Left colon (tissue), 2 donors: ENCODE measurements around the gene IWS1. TPM values are rescaled to one million over a fixed set of nuclear protein-coding genes. Genes with fewer than 3 reads are reported as not detected.

Experiments used
- ATAC-seq: fragments of 200-7000 bp; cut with Tn5 transposase; one replicate; pipeline ENCODE4 v1.9.1; 2020; ENCODE audit warnings: mild to moderate bottlenecking, moderate library complexity
- DNase-seq, 2 donors: peaks; one replicate each; pipeline ENCODE4 v3.0.0-alpha.2; 2020
- intact Hi-C, 2 donors: fragments of 100-400 bp; cut with DNase I in 1 of 2; cut with micrococcal nuclease in 1 of 2; formaldehyde crosslinking; loops; one replicate each; pipeline versions ENCODE4 v1.11.2 to v1.14.0; 2022; cut with DNase I, micrococcal nuclease
- total RNA-seq, 2 donors: library from RNA; stranded (reverse); fragmentation: NEBNext Ultra II Directional; extraction: Animal tissue kit (Norgen Biotek cat#: 25700); gene quantifications; one replicate each; pipeline ENCODE4 v1.2.1, GENCODE V29; 2021
- donor health status: DM: no; HTN: no; CAD: no.
- donor health status: DM: yes; HTN: yes; CAD: no.

The IWS1 gene
- total RNA-seq, 2 donors from 2014 or later, result 32.9 to 39.5 TPM

DNA sequence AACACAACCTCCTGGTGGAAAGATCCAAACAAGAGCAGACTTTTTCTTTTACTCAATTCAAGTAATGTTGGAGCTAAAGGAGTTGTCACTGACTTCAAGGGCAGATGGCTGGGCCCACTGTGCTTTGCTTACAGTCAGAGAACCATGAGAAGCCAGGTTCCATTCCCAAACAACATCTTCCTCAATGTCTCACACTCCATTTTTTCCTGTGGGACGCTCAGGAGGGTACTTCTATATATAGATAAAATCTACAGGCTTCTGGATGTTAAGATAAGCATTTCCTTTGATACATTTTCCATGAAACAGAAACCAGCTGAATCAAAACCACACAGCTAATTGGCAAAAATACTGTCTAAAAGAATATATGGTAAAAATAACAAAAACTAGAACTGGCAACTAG, 14.4 kb downstream of the IWS1 start:
- no peak for DNase-seq
- intact Hi-C loops, result no loop called here
- ATAC-seq, result no peak

DNA sequence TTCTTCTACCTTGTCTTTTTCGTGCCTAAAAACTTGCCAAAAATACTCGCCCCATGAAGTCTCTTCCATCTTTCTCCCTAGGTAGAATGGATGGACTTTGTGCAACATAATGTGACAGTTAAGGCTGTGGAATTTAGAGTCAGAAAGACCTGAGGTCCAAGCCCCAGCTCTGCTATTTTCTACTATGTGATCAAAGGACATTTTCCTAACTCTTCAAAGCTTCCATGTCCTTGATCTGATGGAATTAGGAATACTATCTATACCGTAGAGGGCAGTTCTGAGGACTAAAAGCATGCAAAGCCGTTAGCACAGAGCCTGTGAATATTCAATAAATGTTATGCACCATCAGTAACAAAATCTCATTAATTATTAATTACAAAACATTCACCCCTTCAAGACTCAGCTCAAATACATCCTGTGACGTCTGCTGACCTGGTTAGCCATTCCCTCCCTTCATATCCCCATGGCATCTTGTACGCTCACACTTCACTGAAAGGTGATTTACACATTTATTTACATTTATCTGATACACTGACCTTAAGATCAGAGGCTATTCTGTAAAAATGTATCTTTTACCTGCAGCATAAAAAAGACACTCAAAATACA, 15.1 kb downstream of the IWS1 start:
- ATAC-seq (no peak), DNase-seq (no peak)
- intact Hi-C loops, result no loop called here

DNA sequence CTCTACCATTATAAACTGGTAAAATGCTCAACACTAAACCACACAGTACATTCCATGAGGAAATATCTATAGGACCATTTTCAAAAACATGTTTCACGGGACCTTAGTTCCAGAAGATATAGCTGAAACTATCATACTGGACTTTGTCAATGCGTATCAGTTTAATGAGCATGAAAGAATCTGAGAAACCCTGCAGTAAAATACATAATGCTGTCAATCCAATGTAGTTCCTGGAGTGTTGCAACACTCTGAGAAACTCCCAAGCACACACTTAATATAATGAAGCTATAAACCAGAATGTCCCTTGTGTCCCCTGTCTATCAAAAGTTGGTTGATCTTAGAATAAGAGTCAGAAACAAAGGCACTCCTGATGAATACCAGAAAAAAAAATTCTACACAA, 16.2 kb downstream of the IWS1 start:
- intact Hi-C loops, result no loop called here
- DNase-seq (no peak), ATAC-seq (peak; percentile 92)

DNA sequence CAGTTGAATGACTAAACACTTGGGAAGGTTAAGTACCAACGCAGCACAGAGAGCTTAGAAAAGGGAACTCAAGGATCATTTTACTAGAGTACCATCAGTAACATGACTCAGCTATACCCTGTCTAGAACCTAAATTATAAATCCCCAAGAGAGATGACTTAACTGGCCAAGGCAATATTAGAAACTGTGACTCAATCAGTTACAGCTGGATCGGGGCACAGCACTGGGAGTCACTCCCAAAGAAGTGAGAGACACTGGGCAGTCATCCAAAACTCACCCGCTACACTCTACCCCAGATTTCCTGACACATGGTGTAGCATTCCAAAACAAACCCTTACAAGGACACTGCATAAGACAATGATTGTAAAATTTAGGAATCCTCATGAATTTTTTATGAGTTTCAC, 17.7 kb downstream of the IWS1 start:
- ATAC-seq, result peak; percentile 64
- intact Hi-C loops, result no loop called here

DNA sequence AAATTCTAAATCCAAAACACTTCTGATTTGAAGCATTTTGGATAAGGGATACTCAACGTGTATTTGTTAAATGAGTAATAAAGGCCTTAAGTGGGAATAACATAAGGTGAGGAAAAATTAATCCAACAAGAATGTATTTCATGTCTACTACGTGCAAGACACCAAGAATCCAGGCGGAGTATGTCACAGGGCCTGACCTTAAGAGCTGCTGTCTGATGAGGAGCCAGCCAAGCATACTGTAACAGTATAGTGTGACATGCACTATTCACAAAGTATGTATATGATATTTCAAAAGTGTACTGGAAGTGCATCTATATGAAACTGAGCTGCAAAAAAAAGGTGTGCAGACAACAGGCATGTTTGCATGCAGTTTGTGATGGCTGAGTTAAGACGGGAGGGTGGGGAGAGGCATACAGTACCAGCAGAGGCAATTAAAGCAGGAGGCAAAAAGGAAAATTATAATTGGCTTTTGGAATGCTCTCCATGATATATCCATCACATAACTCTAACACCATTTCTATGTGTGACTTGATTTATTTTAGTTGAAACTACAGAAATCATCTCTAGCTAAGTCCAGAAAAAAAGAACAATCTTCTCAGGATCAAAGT, 18.2 kb downstream of the IWS1 start:
- intact Hi-C loops, result no loop called here
- no peak for ATAC-seq
- DNase-seq, result no peak

More for the DNA sequence above, 17.7 kb downstream of the IWS1 start:
- DNase-seq, result peak; percentile 47 to 70

DNA sequence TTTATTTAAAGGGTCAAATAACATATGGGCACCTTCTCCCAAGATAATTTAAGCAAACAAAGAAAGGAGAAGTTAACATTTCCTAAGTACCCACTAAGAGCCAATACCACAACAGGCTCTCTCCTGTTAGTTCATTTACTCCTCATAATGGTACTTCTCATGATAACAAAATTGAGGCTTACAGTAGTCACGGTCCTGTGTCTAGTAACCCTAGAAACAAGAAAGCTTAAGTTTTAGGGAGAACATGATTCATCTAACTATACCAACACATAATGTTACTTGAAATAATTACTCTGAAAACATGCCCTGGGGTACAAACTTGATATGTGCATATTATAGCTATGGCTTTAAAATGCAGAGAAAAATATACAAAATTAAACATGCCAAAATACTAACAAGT, 19.8 kb downstream of the IWS1 start:
- no peak for ATAC-seq
- DNase-seq, result no peak
- intact Hi-C loops, result no loop called here

DNA sequence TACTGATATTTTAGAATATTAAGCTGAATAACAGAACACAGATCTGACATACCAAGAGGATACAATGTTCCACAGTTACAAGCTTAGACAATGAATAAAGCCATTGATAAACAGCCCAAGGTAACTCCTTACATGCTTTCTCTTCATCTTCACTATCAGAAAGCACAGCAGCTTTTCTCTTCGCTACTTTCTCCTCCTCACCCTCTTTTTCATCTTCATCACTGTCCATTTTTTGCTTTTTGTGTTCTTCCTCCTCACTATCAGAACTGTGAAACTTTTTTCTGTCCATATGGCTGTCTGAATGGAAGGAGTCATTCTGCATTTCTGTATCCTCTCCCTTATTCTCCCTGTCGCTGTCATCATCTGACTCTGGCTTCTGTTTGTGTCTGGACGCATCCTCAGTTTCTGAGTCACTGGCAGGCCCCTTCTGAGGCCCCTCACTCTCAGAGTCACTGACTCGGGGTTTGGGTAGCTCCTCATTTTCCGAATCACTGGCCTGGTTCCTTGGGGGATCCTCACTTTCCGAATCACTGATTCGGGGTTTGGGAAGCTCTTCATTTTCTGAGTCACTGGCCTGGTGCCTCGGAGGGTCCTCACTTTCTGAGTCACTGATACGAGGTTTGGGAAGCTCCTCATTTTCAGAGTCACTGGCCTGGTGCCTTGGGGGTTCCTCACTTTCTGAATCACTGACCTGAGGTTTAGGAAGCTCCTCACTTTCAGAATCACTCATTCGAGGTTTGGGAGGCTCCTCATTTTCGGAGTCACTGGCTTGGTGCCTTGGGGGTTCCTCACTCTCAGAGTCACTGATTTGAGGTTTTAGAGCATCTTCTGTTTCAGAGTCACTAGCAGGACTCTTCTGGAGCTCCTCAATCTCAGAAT, 21.5 kb downstream of the IWS1 start:
- DNase-seq (no peak), ATAC-seq (no peak)
- intact Hi-C loops, result no loop called here

DNA sequence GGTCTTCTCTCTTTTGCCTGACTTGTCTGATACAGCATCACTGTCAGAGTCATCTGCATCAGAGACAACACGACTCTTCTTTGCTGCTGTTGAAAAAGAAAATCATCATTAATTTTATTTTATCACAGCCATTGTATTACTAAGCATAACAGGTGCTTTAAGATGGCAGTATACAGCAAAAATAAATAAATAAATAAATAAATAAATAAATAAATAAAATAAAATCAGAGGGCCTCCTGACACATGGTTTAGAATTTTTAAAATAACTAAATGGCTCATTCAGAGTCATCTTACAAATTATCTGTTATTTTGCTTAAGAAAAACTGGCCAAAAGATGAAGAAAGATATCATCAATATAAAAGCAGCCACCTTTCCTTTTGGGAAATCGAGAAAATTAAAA, 22.8 kb downstream of the IWS1 start:
- ATAC-seq (no peak), DNase-seq (no peak)
- intact Hi-C loops, result no loop called here

DNA sequence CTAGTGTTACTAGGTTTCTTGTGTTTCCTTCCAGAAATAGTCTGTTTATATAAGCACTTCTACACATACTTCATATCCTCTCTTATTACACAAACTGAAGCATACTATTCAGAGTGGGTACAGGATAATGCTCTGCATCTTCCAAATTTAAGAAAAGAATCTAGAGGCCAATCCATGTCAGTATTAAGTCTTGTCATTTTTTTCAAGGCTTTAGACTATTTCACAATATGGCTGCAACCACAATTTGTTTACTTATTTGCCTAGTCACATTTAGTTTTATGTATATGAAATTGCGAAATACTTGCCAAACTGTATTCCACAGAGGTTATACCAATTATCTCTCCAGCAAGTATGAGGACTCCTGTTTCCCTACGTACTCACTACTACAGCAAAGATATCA, 27.9 kb downstream of the IWS1 start:
- no peak for DNase-seq
- intact Hi-C loops, result no loop called here
- no peak for ATAC-seq

DNA sequence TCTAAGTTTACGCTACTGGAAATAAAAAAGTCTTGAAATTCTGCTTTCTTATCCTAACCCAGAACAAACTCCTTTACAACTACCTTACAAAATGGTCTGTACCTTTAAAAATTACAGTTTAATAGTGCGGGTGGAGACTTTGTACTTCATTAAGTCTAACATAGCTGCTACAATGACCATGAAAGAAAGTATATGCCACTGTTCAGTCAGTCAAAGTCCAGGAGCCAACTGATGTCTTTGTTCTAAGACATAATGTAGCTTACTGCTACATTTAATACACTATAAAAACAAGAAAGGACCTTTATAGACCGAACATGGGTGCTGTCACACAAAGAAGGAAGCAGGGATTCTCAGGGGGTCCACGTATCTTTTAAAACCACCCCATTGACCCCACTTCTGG, 36.0 kb downstream of the IWS1 start:
- intact Hi-C loops, result no loop called here
- no peak for DNase-seq
- ATAC-seq, result peak; percentile 75

DNA sequence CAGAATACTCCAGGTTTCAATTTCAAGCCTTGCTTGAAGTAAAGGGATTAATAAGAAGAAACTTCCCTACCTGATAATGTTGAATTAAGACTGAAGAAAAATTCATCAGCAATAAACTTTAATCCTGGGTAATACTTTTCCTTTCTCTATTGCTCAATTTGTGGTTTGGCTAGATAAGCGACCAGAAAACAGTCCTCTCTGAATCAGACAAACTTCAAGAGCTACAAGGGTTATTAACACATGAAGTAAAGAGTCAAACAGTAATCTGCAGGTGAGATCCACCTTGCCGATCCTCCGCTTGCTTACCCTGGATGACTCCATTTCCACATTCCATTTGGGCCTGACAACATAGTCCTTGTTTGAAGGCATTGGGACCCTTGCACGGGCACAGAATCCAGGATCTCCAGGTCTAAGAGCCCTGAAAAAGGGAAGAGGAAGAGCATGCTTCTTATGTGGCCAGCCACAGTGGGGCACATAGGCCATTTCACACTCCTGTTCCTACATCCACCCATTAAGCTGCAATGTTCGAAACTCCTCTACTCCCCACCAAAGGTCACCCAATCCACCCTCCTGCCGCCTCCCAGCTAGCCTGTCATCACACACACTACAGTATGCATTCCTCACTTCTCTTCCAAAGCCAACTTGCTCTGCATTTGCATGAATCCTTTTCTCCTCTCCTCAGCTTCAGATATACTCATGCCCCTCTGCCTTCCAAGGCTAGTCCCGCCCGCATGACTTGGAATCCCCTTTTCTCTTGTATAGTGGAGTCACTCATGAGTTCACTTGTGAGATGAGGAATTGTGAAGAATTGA, 39.8 kb downstream of the IWS1 start:
- ATAC-seq (no peak), DNase-seq (no peak)
- intact Hi-C loops, result loop anchor here in 1 of 2 donors (10.0 kb wide), 1 partner anchor 162 kb away; no protein-coding TSS in a partner anchor

DNA sequence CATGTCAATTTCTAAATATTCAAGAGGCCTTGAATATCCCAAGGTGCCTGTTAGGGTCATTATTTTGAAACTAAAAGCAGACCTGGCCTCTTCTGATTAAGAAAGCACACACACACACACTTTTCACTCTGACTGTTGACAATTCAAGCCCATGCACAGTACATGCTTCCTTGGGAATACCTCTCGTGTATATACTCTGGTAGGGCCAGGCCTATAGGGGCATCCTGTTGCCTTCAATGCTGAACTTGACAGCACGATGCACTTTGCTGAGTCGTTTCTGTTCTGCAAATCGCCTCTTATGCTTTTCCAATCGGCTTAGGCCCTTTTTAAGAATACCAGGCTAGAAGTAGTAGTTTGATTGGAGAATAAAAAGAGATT, 40.6 kb downstream of the IWS1 start:
- ATAC-seq (no peak), DNase-seq (no peak)
- intact Hi-C loops, result loop anchor here in 1 of 2 donors (10.0 kb wide), 1 partner anchor 161 kb away; no protein-coding TSS in a partner anchor

DNA sequence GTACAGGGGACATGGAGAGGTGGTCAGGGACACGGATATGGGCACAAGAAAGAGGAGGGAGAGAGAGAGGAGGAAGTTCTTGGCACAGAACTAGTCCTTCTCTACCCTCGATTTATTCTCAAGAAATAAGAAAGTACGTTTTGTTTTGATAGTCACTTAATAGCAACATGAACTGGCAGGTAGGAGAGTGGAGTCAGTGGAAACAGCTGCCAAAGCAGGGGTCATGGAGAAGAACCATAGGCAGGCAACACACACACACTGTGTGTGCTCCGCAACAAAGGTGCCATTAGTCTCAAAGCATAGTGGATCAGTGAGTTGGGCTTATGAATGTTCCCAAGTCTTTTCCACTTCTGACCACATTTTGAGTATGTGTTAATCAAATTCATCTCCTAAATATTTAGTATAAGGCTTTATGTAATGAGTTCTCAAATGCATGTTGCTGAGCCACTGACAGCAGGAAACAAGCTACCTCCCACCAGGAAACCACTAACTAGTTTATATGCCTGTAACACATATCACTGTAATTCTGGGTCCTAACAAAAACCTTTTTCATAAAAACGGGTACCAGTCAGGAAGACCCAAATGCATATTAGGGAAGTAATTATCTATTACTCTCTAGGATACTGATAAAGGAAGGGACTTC, 41.1 kb downstream of the IWS1 start:
- DNase-seq, result no peak
- intact Hi-C loops, result loop anchor here in 1 of 2 donors (10.0 kb wide), 1 partner anchor 160 kb away; no protein-coding TSS in a partner anchor
- ATAC-seq, result no peak

DNA sequence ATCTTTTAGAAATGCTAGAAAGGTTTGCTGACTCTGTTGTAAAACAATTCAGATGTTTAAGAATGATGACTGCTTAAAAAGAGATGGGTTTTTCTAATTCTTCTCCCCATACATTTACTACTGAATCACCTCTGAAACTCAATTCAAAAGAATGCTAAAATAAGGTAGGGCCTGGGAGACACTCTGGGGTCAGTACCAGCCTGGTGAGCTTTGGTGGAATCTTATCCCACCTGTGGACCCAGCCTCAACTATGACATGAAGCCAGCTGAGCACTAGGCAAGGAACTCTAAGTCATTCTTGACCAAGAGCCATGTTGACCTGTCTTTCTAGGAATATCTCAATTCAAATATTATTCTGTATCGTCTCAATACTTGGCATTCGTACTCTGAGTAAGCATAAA, 44.3 kb downstream of the IWS1 start:
- DNase-seq (no peak), ATAC-seq (no peak)
- intact Hi-C loops, result loop anchor here in 1 of 2 donors (10.0 kb wide), 1 partner anchor 157 kb away; no protein-coding TSS in a partner anchor

DNA sequence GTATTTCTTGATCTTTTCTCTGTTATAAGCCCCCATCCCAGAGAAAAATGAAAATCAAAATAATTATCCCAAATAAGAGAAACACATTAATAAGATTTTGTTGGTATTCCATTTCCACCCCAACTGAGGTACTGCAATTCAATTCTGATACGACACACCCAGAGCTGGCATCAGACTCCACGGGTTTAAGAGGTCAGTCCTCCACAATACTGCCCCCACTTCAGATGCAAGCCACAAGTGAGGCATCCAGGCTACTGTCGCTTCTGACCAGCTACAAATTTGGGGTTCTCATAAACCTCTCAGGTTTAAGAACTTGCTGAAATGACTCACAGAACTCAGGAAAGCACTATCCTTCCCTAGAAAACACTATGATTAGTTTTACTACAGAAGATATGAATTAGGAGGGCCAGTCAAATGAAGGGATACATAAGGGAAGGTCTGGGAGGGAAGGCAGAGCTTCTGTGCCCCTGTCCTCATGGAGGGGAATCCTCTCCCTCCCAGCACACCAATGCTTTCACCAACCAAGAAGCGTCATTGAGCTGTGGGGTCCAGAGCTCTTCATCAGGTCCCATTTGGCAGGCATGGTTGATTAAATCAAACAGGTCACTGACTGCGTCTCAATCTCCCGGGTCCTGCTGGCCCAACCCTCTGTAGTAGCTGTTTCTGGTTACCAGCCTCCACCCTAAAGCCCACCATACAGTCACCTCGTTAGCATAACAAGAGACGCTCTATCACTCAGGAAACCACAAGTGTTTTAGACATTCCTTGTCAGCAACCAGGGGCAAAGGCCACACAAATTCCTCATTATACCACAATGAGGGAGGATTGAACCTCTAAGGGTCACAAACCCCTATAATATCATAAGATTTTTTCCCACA, 46.2 kb downstream of the IWS1 start:
- intact Hi-C loops, result loop anchor here (10.0 kb wide), 1 partner anchor 155 kb away; no protein-coding TSS in a partner anchor
- ATAC-seq (no peak), DNase-seq (no peak)

DNA sequence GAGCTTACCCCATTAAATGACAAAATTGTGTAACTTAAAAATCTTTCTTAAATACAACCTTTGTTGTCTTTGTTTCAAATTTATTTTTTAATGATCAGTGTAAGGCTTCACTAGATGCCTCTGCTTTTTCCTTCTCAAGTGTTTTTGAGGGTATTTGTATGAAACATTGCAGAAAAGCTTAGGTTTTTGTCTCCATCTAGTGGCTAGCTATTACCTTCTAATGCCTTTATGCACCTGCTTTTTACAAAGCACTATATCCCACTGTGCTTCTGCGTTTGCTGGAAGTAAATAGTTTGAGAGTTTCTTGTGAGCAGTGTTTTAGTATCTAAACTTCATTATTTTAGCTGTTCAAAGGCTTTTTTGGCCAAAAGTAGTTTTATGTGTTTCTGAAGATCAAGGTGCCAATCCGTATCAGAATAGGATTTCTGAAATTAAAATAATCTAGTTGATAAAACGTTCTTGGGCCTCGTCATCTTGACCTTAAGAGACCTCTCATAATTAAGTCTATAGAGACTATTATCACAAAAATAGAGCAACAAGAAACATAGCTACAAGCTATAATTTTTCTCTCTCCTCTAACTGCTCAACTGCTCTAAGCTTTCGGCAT, 47.0 kb downstream of the IWS1 start:
- ATAC-seq, result peak; percentile 77
- intact Hi-C loops, result loop anchor here in 1 of 2 donors (10.0 kb wide), 1 partner anchor 155 kb away; no protein-coding TSS in a partner anchor
- no peak for DNase-seq

DNA sequence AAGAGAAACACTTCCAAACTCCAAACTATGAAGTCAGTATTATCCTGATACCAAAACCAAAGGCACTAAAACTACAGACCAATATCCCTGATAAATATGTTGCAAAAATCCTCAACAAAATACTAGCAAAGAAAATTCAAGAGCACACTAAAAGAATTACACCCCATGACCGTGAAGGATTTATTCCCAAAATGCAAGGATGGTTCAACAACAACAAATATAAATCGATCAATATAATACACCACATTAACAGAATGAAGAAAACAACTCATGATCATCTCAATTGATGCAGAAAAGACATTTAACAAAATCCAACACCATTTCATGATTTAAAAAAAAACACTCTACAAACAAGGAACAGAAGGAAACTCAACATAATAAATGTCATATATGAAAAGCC, 50.5 kb downstream of the IWS1 start:
- no peak for DNase-seq
- ATAC-seq, result no peak
- intact Hi-C loops, result loop anchor here in 1 of 2 donors (10.0 kb wide), 1 partner anchor 151 kb away; no protein-coding TSS in a partner anchor
